Brain microvascular endothelial cell (primary cell): Measurements from ENCODE around the gene SLC7A14.

ENCODE experiments used
- DNase-seq: peaks from one replicate; pipeline ENCODE4 v3.0.0-alpha.2; 2020
- H3K27ac ChIP-seq: fragments of 250-450 bp; sonication (Bioruptor Pico); 2 replicates; pipeline ENCODE4 v1.5.1; 2020; ENCODE audit warnings: mild to moderate bottlenecking, moderate library complexity
- H3K27me3 ChIP-seq: fragments of 250-450 bp; sonication (Bioruptor Pico); replicated peaks from 2 replicates; pipeline ENCODE4 v1.5.1; 2020; ENCODE audit warnings: mild to moderate bottlenecking
- H3K36me3 ChIP-seq: fragments of 250-450 bp; sonication (Bioruptor Pico); replicated peaks from 2 replicates; pipeline ENCODE4 v1.5.1; 2020; ENCODE audit warnings: mild to moderate bottlenecking
- H3K4me3 ChIP-seq: 2 replicates; pipeline ENCODE4 v1.5.1; 2011; ENCODE audit warnings: low read depth, mild to moderate bottlenecking, control low read depth, low read length, moderate library complexity
- CTCF ChIP-seq: IDR thresholded peaks from 2 replicates; pipeline ENCODE4 v1.5.1; 2011; ENCODE audit warnings: low read depth, mild to moderate bottlenecking, moderate library complexity, low read length, control low read depth, inconsistent platforms; ENCODE audit errors: missing control alignments
- in situ Hi-C: cut with HindIII; loops from 2 replicates; pipeline ENCODE4 v1.10.0; 2017; ENCODE audit warnings: low sequenced_read_pairs, low pct_ligation_motif_present

The SLC7A14 gene

GRCh38 chr3:170491901-170492300 lies 94.0 kb downstream of the SLC7A14 start:
- Histone ChIP-seq H3K36me3 (no peaks in the 10 kb centered on the region), H3K4me3 (no peak overlapping the region), H3K27ac (no peak overlapping the region), H3K27me3 (no peaks in the 10 kb centered on the region)
- no peak for DNase-seq
- no peak for TF ChIP-seq CTCF
- in situ Hi-C loops, result no loop called here

DNA sequence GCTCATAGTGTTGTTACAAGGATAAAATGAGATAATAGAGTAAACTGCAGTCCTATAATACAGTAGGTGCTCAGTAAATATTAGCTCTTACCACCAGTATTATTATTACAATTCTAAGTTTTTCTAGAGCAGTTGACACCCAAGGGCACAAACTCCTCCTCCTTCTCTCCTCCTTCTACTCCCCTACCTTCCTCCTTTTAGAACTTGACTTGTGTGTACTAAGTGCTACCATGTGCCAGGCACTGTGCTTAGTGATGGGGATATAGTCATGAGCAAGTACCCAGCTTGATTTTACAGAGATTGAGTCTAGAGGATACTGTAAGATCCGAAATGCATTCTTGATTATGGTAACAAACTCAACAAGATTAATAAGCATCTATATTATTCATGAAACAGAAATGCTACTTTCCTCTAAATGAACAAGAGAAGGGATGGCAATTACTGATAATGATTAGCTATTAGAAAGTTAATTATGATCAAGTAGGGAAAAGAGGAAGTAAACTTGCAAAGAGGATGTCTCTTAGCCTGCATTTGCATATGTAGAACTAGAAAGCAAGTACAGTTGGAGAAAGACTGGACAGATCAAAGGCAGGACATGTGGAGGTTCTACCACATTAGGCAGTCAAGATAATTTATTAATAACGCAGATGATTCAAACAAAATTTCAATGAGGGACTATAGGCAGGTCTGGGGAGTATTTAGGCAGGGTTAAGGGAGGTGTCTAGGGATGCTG lies 94.9 kb downstream of the SLC7A14 start:
- Histone ChIP-seq H3K36me3 (no peaks in the 10 kb centered on the region), H3K27ac (no peak overlapping the region), H3K4me3 (no peak overlapping the region), H3K27me3 (no peaks in the 10 kb centered on the region)
- DNase-seq, result no peak
- in situ Hi-C loops, result no loop called here
- no peak for TF ChIP-seq CTCF

- no peak for TF ChIP-seq CTCF
- H3K27me3 ChIP-seq, result no peaks in the 10 kb centered on the region
- in situ Hi-C loops, result no loop called here
- no peak overlapping the region for H3K27ac ChIP-seq
- no peak overlapping the region for H3K4me3 ChIP-seq
- peak; percentile 48 for DNase-seq
- no peaks in the 10 kb centered on the region for H3K36me3 ChIP-seq
Measured at GRCh38 chr3:170488802-170489201, 97.1 kb downstream of the SLC7A14 start.

- in situ Hi-C loops, result no loop called here
- DNase-seq, result no peak
- H3K4me3 ChIP-seq, result no peak overlapping the region
- H3K27me3 ChIP-seq, result no peaks in the 10 kb centered on the region
- no peaks in the 10 kb centered on the region for H3K36me3 ChIP-seq
- H3K27ac ChIP-seq, result no peak overlapping the region
- TF ChIP-seq CTCF, result no peak
Measured at GRCh38 chr3:170487031-170487430, 98.8 kb downstream of the SLC7A14 start.

DNA sequence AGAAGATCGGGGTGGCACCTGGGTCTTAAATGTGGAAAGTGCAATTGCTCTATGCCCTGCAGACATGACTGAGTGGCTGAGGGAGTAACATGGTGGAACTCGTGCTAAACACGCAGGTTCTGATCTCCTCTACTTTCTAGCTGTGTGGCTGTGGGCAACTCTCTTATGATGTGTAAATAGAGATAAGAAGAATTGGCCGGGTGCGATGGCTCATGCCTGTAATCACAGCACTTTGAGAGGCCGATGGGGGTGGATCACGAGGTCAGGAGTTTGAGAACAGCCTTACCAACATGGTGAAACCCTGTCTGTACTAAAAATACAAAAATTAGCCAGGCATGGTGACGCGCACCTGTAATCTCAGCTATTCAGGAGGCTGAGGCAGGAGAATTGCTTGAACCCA lies 99.5 kb downstream of the SLC7A14 start:
- no peaks in the 10 kb centered on the region for H3K27me3 ChIP-seq
- in situ Hi-C loops, result no loop called here
- H3K4me3 ChIP-seq, result no peak overlapping the region
- TF ChIP-seq CTCF, result no peak
- no peak overlapping the region for H3K27ac ChIP-seq
- no peaks in the 10 kb centered on the region for H3K36me3 ChIP-seq
- DNase-seq, result no peak

GRCh38 chr3:170485696-170486095 lies 100.2 kb downstream of the SLC7A14 start:
- in situ Hi-C loops, result no loop called here
- H3K27ac ChIP-seq, result no peak overlapping the region

More at GRCh38 chr3:170485696-170486095, 100.2 kb downstream of the SLC7A14 start:
- Histone ChIP-seq H3K4me3 (no peak overlapping the region), H3K36me3 (no peaks in the 10 kb centered on the region), H3K27me3 (no peaks in the 10 kb centered on the region)
- TF ChIP-seq CTCF, result no peak
- DNase-seq, result no peak
